Tibial nerve (tissue), 4 donors: ENCODE measurements around the gene SLTM. TPM values are rescaled to one million over a fixed set of nuclear protein-coding genes. Genes with fewer than 3 reads are reported as not detected.

Experiments
- DNase-seq, 2 donors: peaks; one replicate each; pipeline ENCODE4 v3.0.0-alpha.2; 2019; ENCODE audit warnings: low spot score in 2 of 2
- H3K27ac ChIP-seq, 4 donors: fragments of 200-600 bp; sonication (generic) in 3 of 4; one replicate each; pipeline ENCODE4 v1.5.1; 2017 to 2019; ENCODE audit warnings: mild to moderate bottlenecking in 1 of 4
- H3K27me3 ChIP-seq, 2 donors: fragments of 200-600 bp; sonication (generic) in 1 of 2; one replicate each; pipeline versions ENCODE4 v1.5.1 to v1.6.0; 2017 to 2019
- H3K36me3 ChIP-seq, 3 donors: fragments of 200-600 bp; sonication (generic); one replicate each; pipeline ENCODE4 v1.5.1; 2018 to 2019
- H3K4me1 ChIP-seq, 4 donors: fragments of 200-600 bp; sonication (generic) in 3 of 4; one replicate each; pipeline ENCODE4 v1.5.1; 2017 to 2019
- H3K4me3 ChIP-seq, 4 donors: fragments of 200-600 bp; sonication (generic) in 3 of 4; one replicate each; pipeline ENCODE4 v1.5.1; 2017 to 2019; ENCODE audit warnings: mild to moderate bottlenecking in 1 of 4, moderate library complexity in 1 of 4
- H3K9me3 ChIP-seq, 4 donors: fragments of 200-600 bp; sonication (generic) in 3 of 4; one replicate each; pipeline ENCODE4 v1.5.1; 2017 to 2019
- EP300 ChIP-seq, 2 donors: sonication (generic); formaldehyde crosslinking; IDR thresholded peaks; one replicate each; pipeline ENCODE4 v1.6.1; 2017; ENCODE audit warnings: antibody characterized with exemption in 2 of 2, mild to moderate bottlenecking in 1 of 2
- POLR2A ChIP-seq, 2 donors: fragments of 450-650 bp; IDR thresholded peaks; one replicate each; pipeline ENCODE4 v1.6.1; 2017; ENCODE audit warnings: antibody characterized with exemption in 2 of 2, mild to moderate bottlenecking in 2 of 2, moderate library complexity in 2 of 2
- WGBS, 2 donors: methylation state at CpG; one replicate each; pipeline ENCODE4 v1.1.5; 2018; 5-methylcytosine and 5-hydroxymethylcytosine counted together
- total RNA-seq, 4 donors: library from RNA; depleted of rRNA; stranded (reverse); fragments of >200 nt; gene quantifications; one replicate each; pipeline ENCODE4 v1.1.0, GENCODE V29; 2016
- TF ChIP-seq, protein P1 (sequence below), 5 experiments: fragments of 200-600 bp in 3 of 5; fragments of 450-650 bp in 2 of 5; sonication (generic) in 3 of 5; IDR thresholded peaks; one replicate each; pipeline ENCODE4 v1.5.1; 2016 to 2019; ENCODE audit warnings: antibody characterized with exemption in 5 of 5, mild to moderate bottlenecking in 3 of 5, moderate library complexity in 2 of 5

The SLTM gene
- total RNA-seq, 4 donors from 2014 or later: 87.9 to 126 (median 115) TPM

DNA sequence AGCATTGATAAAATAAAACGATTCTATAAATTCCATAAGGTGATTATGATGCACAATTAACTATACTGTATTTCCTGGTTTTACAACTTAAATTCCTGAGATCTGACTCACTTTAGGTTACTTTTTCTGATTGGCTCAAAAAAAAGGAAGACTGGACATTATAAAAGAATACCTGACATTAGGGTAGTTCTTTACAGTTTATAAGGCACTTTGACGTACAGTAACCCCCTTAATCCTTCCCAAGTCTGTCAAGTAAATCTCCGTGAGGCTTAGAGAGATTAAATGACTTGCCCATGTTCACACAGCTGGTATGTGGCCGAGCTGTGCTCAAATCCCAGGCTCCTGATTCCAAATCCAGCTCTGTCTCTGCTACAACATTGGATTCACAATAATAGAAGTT lies 1.0 kb upstream of the SLTM start:
- WGBS, 2 donors: 75 to 77% methylated on average over 4 of the region's 4 CpGs
- H3K4me1 ChIP-seq: peaks cover 0 to 35% (median 20%) of the 10 kb centered on the region in 4 donors
- no peaks in the 10 kb centered on the region for H3K27me3 ChIP-seq
- H3K36me3 ChIP-seq: no peaks in the 10 kb centered on the region
- TF ChIP-seq EP300 (IDR thresholded peaks at IDR 0.05): no peak
- TF ChIP-seq, protein P1, sequence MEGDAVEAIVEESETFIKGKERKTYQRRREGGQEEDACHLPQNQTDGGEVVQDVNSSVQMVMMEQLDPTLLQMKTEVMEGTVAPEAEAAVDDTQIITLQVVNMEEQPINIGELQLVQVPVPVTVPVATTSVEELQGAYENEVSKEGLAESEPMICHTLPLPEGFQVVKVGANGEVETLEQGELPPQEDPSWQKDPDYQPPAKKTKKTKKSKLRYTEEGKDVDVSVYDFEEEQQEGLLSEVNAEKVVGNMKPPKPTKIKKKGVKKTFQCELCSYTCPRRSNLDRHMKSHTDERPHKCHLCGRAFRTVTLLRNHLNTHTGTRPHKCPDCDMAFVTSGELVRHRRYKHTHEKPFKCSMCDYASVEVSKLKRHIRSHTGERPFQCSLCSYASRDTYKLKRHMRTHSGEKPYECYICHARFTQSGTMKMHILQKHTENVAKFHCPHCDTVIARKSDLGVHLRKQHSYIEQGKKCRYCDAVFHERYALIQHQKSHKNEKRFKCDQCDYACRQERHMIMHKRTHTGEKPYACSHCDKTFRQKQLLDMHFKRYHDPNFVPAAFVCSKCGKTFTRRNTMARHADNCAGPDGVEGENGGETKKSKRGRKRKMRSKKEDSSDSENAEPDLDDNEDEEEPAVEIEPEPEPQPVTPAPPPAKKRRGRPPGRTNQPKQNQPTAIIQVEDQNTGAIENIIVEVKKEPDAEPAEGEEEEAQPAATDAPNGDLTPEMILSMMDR (IDR thresholded peaks at IDR 0.05): no peak
- TF ChIP-seq POLR2A (IDR thresholded peaks at IDR 0.05): no peak
- peak overlapping the region in 2 of 4 donors; percentile 73 to 95 for H3K4me3 ChIP-seq
- peak overlapping the region; percentile 95 to 98 (median 98) for H3K27ac ChIP-seq
- H3K9me3 ChIP-seq: no peaks in the 10 kb centered on the region
- no peak for DNase-seq

DNA sequence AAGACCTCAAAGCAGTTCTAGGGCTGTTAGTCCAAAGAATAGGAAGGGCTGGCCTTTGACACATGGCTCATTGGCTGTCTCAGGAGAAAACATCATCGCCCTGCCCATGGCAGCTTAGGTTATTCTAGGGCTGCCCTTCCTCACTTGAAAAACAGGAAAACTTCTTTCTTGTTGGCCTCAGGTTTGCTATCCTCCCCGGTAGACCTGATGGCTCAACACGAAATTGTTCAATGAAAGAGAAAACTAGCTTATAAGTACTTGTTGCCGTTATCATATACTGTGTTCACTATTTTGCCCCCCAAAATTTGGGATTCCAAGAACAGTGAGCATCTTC lies 602 bp upstream of the SLTM start:
- no peaks in the 10 kb centered on the region for H3K27me3 ChIP-seq
- WGBS, 2 donors: 19 to 29% methylated on average over 4 of the region's 4 CpGs
- H3K27ac ChIP-seq: peak overlapping the region; percentile 95 to 98 (median 98)
- no peak for DNase-seq
- TF ChIP-seq EP300 (IDR thresholded peaks at IDR 0.05) (no peak), POLR2A (IDR thresholded peaks at IDR 0.05) (no peak)
- TF ChIP-seq, protein P1 (IDR thresholded peaks at IDR 0.05): peak in 1 of 5 experiments; percentile 4
- H3K4me1 ChIP-seq: peaks cover 0 to 37% (median 20%) of the 10 kb centered on the region in 4 donors
- H3K4me3 ChIP-seq: peak overlapping the region; percentile 34 to 95 (median 70)
- peaks cover 0 to 4% (median 0%) of the 10 kb centered on the region in 3 donors for H3K36me3 ChIP-seq
- no peaks in the 10 kb centered on the region for H3K9me3 ChIP-seq

DNA sequence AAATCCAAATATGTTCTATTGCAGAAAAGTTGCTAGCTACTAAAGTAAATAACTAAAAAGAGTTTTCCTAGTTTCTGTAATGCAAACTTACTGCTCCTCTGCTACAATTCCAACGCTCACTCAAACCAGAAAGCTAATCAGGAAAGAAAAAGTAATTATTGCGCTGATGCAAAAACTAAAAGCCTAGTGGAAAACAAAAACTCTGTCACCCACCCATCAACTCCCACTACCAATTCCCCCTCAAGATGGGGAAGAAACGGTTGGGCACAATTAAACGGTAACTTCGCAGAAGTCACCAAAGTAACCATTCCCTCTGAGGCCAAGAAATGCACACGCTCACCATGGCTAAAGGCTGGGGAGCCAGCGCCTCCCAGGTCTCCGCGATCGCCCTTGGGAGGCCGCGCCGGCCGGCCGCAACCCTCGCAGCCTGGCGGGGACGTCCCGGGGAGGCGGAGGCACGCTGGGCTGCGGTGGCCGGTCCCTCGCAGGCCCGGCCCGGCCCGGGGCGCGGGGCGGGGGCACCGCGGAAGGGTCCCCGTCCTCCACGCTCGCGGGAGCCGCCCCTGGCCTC lies 684 bp downstream of the SLTM start:
- 1% methylated on average over 5 to 21 of the region's 37 CpGs for WGBS, 2 donors

DNA sequence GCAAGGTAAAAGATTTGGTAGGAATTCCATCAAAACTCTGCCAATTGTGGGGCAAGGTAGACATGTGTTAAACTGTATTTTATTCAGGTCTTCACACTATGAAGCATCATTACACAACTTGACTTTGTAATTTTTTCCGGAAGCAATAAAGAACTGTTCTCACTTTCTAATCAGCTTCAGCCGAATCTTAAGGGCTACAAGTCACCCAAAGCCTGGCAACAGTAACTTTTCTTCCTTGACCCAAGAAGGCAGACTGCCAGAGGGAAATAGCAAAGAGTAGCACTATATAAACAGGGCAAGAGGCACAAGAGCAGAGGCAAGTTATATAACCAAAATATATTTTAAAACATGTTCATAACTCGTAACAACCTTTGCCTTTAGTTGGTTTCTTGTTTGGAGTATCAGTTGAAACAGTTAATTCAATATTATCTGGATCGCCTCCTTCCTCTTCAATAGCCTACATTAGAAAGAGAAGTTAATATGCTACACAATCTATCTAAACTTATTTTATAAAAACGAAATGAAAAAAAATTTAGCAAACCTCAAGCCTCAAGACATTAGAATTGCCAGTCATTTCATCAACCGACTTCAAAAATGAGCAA lies 1.4 kb downstream of the SLTM start:
- no peaks in the 10 kb centered on the region for H3K27me3 ChIP-seq
- peaks cover 0 to 23% (median 0%) of the 10 kb centered on the region in 3 donors for H3K36me3 ChIP-seq
- no peaks in the 10 kb centered on the region for H3K9me3 ChIP-seq
- 0 to 1% methylated on average over 6 of the region's 6 CpGs for WGBS, 2 donors
- H3K4me3 ChIP-seq: peak overlapping the region; percentile 61 to 95 (median 70)
- peaks cover 0 to 37% (median 20%) of the 10 kb centered on the region in 4 donors for H3K4me1 ChIP-seq
- peak overlapping the region; percentile 95 to 98 (median 98) for H3K27ac ChIP-seq
- peak in 1 of 2 donors; percentile 20 for DNase-seq
- TF ChIP-seq POLR2A (IDR thresholded peaks at IDR 0.05) (no peak), EP300 (IDR thresholded peaks at IDR 0.05) (peak in 1 of 2 donors; percentile 40)
- TF ChIP-seq, protein P1 (IDR thresholded peaks at IDR 0.05): no peak

More for the DNA sequence above, 684 bp downstream of the SLTM start:
- Histone ChIP-seq H3K36me3 (peaks cover 0 to 15% (median 0%) of the 10 kb centered on the region in 3 donors), H3K4me3 (peak overlapping the region; percentile 61 to 95 (median 70)), H3K27me3 (no peaks in the 10 kb centered on the region), H3K9me3 (no peaks in the 10 kb centered on the region), H3K27ac (peak overlapping the region; percentile 95 to 98 (median 98)), H3K4me1 (peaks cover 0 to 37% (median 20%) of the 10 kb centered on the region in 4 donors)
- TF ChIP-seq, protein P1 (IDR thresholded peaks at IDR 0.05): no peak
- no peak for TF ChIP-seq EP300 (IDR thresholded peaks at IDR 0.05)
- DNase-seq: no peak

DNA sequence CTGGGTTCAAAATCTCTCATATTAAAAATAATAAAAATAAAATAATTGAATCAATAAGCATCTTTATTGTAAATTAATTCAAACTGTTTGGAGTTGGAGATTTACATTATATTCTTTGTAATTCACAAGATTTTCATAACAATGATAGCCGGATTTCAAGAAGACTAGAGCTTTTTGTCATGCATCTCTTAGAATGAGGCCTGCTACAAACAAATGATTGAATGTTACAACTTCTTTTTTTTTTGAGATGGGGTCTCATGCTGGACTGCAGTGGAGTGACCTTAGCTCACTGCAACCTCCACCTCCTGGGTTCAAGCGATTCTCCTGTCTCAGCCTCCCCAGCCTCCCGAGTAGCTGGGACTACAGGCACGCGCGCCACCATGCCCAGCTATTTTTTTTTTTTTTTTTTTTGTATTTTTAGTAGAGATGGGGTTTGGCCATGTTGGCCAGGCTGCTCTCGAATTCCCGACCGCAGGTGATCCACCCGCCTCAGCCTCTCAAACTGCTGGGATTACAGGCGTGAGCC lies 3.5 kb downstream of the SLTM start:
- DNase-seq: no peak
- Histone ChIP-seq H3K27me3 (no peaks in the 10 kb centered on the region), H3K27ac (no peak overlapping the region), H3K4me1 (peaks cover 0 to 51% (median 26%) of the 10 kb centered on the region in 4 donors), H3K9me3 (no peaks in the 10 kb centered on the region), H3K4me3 (no peak overlapping the region), H3K36me3 (peaks cover 0 to 35% (median 9%) of the 10 kb centered on the region in 3 donors)
- no peak for TF ChIP-seq POLR2A (IDR thresholded peaks at IDR 0.05)
- no peak for TF ChIP-seq EP300 (IDR thresholded peaks at IDR 0.05)
- WGBS, 2 donors: 87 to 90% methylated on average over 11 of the region's 11 CpGs
